Vagina (tissue), 2 donors: ENCODE measurements around the gene PYGM. TPM values are rescaled to one million over a fixed set of nuclear protein-coding genes. Genes with fewer than 3 reads are reported as not detected.

Experiments used
- DNase-seq, 2 donors: peaks; one replicate each; pipeline ENCODE4 v3.0.0-alpha.2; 2017; ENCODE audit errors: extremely low spot score in 2 of 2
- H3K27ac ChIP-seq: fragments of 200-600 bp; sonication (generic); one replicate; pipeline ENCODE4 v1.5.1; 2019
- H3K27me3 ChIP-seq: fragments of 200-600 bp; sonication (generic); one replicate; pipeline ENCODE4 v1.5.1; 2019
- H3K36me3 ChIP-seq, 2 donors: fragments of 200-600 bp; sonication (generic); one replicate each; pipeline ENCODE4 v1.5.1; 2017 to 2019
- H3K4me1 ChIP-seq: fragments of 200-600 bp; sonication (generic); one replicate; pipeline ENCODE4 v1.5.1; 2019
- H3K4me3 ChIP-seq, 2 donors: fragments of 200-600 bp; sonication (generic); 1 replicate in 1 of 2; 2 replicates in 1 of 2; pipeline ENCODE4 v1.5.1; 2016 to 2019
- H3K9me3 ChIP-seq: fragments of 200-600 bp; sonication (generic); one replicate; pipeline ENCODE4 v1.5.1; 2019
- POLR2A ChIP-seq, 2 donors: fragments of 450-650 bp; IDR thresholded peaks; one replicate each; pipeline ENCODE4 v1.6.1; 2017; ENCODE audit warnings: antibody characterized with exemption in 2 of 2, mild to moderate bottlenecking in 2 of 2, moderate library complexity in 2 of 2
- POLR2AphosphoS5 ChIP-seq, 2 donors: sonication (generic); formaldehyde crosslinking; IDR thresholded peaks; one replicate each; pipeline ENCODE4 v1.9.0; 2017; ENCODE audit warnings: antibody characterized with exemption in 2 of 2, mild to moderate bottlenecking in 2 of 2, low read depth in 1 of 2; ENCODE audit not compliant: insufficient read depth in 1 of 2
- intact Hi-C: fragments of 100-400 bp; cut with DNase I; formaldehyde crosslinking; loops from one replicate; pipeline ENCODE4 v1.15.1; 2023
- total RNA-seq: library from RNA; depleted of rRNA; stranded (reverse); fragments of >200 nt; gene quantifications from one replicate; pipeline ENCODE4 v1.2.3, GENCODE V29; 2016
- TF ChIP-seq, protein P1 (sequence below), 3 experiments: fragments of 450-650 bp in 2 of 3; fragments of 200-600 bp in 1 of 3; sonication (generic) in 1 of 3; IDR thresholded peaks; one replicate each; pipeline ENCODE4 v1.5.1; 2017 to 2019; ENCODE audit warnings: antibody characterized with exemption in 3 of 3, mild to moderate bottlenecking in 2 of 3, moderate library complexity in 2 of 3

Gene PYGM
- total RNA-seq, 1 donor from 2014 or later: 0.98 TPM

GRCh38 chr11:64718084-64718779 lies 41.5 kb downstream of the PYGM start:
- Histone ChIP-seq H3K27ac (no peak overlapping the region), H3K4me3 (no peak overlapping the region), H3K4me1 (peaks cover 5% of the 10 kb centered on the region), H3K27me3 (peaks cover 4% of the 10 kb centered on the region), H3K9me3 (no peaks in the 10 kb centered on the region), H3K36me3 (no peaks in the 10 kb centered on the region)
- intact Hi-C loops: no loop called here
- DNase-seq: no peak
- TF ChIP-seq POLR2A (IDR thresholded peaks at IDR 0.05): no peak
- TF ChIP-seq, protein P1, sequence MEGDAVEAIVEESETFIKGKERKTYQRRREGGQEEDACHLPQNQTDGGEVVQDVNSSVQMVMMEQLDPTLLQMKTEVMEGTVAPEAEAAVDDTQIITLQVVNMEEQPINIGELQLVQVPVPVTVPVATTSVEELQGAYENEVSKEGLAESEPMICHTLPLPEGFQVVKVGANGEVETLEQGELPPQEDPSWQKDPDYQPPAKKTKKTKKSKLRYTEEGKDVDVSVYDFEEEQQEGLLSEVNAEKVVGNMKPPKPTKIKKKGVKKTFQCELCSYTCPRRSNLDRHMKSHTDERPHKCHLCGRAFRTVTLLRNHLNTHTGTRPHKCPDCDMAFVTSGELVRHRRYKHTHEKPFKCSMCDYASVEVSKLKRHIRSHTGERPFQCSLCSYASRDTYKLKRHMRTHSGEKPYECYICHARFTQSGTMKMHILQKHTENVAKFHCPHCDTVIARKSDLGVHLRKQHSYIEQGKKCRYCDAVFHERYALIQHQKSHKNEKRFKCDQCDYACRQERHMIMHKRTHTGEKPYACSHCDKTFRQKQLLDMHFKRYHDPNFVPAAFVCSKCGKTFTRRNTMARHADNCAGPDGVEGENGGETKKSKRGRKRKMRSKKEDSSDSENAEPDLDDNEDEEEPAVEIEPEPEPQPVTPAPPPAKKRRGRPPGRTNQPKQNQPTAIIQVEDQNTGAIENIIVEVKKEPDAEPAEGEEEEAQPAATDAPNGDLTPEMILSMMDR (IDR thresholded peaks at IDR 0.05): no peak
- no peak for TF ChIP-seq POLR2AphosphoS5 (IDR thresholded peaks at IDR 0.05; ENCODE audit: insufficient read depth in 1 of 2, low read depth in 1 of 2)

DNA sequence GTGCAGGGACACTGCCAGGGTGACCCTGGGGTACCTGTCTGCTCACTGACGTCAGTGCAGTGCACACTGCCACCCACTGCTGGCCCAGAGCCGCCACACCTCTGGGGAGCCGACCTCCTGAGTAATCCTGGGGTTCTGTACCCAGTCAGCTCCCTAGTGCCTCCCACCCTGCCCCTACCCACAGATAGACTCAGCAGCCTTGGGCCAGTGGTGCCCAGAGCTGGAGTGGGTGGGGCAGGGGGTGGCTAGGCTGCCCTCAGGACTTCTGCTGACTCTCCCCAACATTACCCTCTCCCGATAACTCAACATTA lies 42.6 kb downstream of the PYGM start:
- Histone ChIP-seq H3K27ac (no peak overlapping the region), H3K36me3 (no peaks in the 10 kb centered on the region), H3K4me1 (peaks cover 9% of the 10 kb centered on the region), H3K9me3 (no peaks in the 10 kb centered on the region), H3K4me3 (no peak overlapping the region), H3K27me3 (peaks cover 11% of the 10 kb centered on the region)
- TF ChIP-seq, protein P1 (IDR thresholded peaks at IDR 0.05): no peak
- TF ChIP-seq POLR2AphosphoS5 (IDR thresholded peaks at IDR 0.05; ENCODE audit: insufficient read depth in 1 of 2, low read depth in 1 of 2) (no peak), POLR2A (IDR thresholded peaks at IDR 0.05) (no peak)
- intact Hi-C loops: no loop called here
- no peak for DNase-seq

GRCh38 chr11:64716473-64717267 lies 43.1 kb downstream of the PYGM start:
- Histone ChIP-seq H3K4me1 (peaks cover 9% of the 10 kb centered on the region), H3K36me3 (no peaks in the 10 kb centered on the region), H3K9me3 (no peaks in the 10 kb centered on the region), H3K4me3 (no peak overlapping the region), H3K27me3 (peaks cover 15% of the 10 kb centered on the region), H3K27ac (no peak overlapping the region)
- DNase-seq: no peak
- TF ChIP-seq POLR2A (IDR thresholded peaks at IDR 0.05): no peak
- TF ChIP-seq, protein P1 (IDR thresholded peaks at IDR 0.05): no peak
- TF ChIP-seq POLR2AphosphoS5 (IDR thresholded peaks at IDR 0.05; ENCODE audit: insufficient read depth in 1 of 2, low read depth in 1 of 2): no peak
- intact Hi-C loops: no loop called here

GRCh38 chr11:64715756-64716472 lies 43.9 kb downstream of the PYGM start:
- intact Hi-C loops: no loop called here
- Histone ChIP-seq H3K36me3 (no peaks in the 10 kb centered on the region), H3K27ac (no peak overlapping the region), H3K4me3 (no peak overlapping the region), H3K4me1 (peaks cover 9% of the 10 kb centered on the region), H3K9me3 (no peaks in the 10 kb centered on the region), H3K27me3 (peaks cover 15% of the 10 kb centered on the region)
- no peak for DNase-seq
- TF ChIP-seq POLR2AphosphoS5 (IDR thresholded peaks at IDR 0.05; ENCODE audit: insufficient read depth in 1 of 2, low read depth in 1 of 2) (no peak), POLR2A (IDR thresholded peaks at IDR 0.05) (no peak)

DNA sequence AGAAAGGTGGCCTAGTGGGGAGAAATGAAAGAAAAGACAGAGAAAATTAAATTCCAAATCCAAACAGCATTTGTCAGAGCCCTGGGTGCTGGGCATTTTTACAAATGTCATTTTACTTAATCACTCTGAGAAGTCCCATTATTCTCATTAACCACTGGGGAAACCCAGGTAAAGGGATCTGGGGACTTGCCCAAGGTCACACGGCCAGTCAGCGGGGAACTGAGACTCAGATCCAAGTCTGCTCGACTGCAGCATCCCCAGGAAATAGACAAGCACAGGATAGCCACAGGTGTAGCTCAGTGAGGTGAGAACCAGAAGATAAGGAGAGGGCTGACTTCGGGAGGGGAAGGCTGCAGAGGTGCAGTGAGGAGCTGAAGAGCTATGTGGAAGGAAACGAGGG lies 44.7 kb downstream of the PYGM start:
- no peak for DNase-seq
- intact Hi-C loops: no loop called here
- no peak for TF ChIP-seq POLR2AphosphoS5 (IDR thresholded peaks at IDR 0.05; ENCODE audit: insufficient read depth in 1 of 2, low read depth in 1 of 2)
- TF ChIP-seq POLR2A (IDR thresholded peaks at IDR 0.05): no peak
- TF ChIP-seq, protein P1 (IDR thresholded peaks at IDR 0.05): no peak

More for the DNA sequence above, 44.7 kb downstream of the PYGM start:
- no peaks in the 10 kb centered on the region for H3K9me3 ChIP-seq
- H3K27me3 ChIP-seq: peaks cover 15% of the 10 kb centered on the region
- H3K4me1 ChIP-seq: peaks cover 9% of the 10 kb centered on the region
- no peak overlapping the region for H3K27ac ChIP-seq
- no peak overlapping the region for H3K4me3 ChIP-seq
- H3K36me3 ChIP-seq: no peaks in the 10 kb centered on the region
